GM21423 (cell line): ENCODE results near the gene PIEZO1.
A peak's percentile ranks its signal among the peaks of the same experiment; 100 is the strongest.
"Not testable (repeated sequence)": the region's sequence is repeated elsewhere in the genome, so short reads cannot be mapped to it uniquely, and the experiment has no call there.

Experiments
- ATAC-seq: cut with Tn5 transposase; IDR thresholded peaks from one replicate; pipeline ENCODE4 v1.9.1; 2021; ENCODE audit warnings: mild to moderate bottlenecking, moderate library complexity; ENCODE audit not compliant: unreplicated experiment

The PIEZO1 gene

GRCh38 chr16:88804552-88805339 lies 19.7 kb upstream of the PIEZO1 start:
- no peak for ATAC-seq

- ATAC-seq = no peak
These were observed 19.1 kb upstream of the PIEZO1 start for GRCh38 chr16:88804173-88804551.

- ATAC-seq = peak; percentile 57
These were observed 18.4 kb upstream of the PIEZO1 start, which contains the start of gene CDT1 for GRCh38 chr16:88803264-88803987. CDT1 (plus strand) TSS chr16:88803789; CDS start chr16:88803832, 43 bp downstream.

- no peak for ATAC-seq
These were observed 15.2 kb upstream of the PIEZO1 start for GRCh38 chr16:88800277-88800592.

- ATAC-seq = no peak
These were observed 14.7 kb upstream of the PIEZO1 start for GRCh38 chr16:88799569-88800276.

GRCh38 chr16:88798772-88799455 lies 13.9 kb upstream of the PIEZO1 start:
- ATAC-seq = no peak

GRCh38 chr16:88798073-88798472 lies 13.1 kb upstream of the PIEZO1 start:
- ATAC-seq = no peak

- no peak for ATAC-seq
These were observed 11.3 kb upstream of the PIEZO1 start for GRCh38 chr16:88796278-88796677.

- ATAC-seq = no peak
These were observed 8.4 kb upstream of the PIEZO1 start for GRCh38 chr16:88793251-88793954.

- no peak for ATAC-seq
These were observed 7.7 kb upstream of the PIEZO1 start for GRCh38 chr16:88792668-88793250.

- no peak for ATAC-seq
These were observed 7.1 kb upstream of the PIEZO1 start for GRCh38 chr16:88792078-88792550.

GRCh38 chr16:88790312-88791211 lies 5.5 kb upstream of the PIEZO1 start:
- no peak for ATAC-seq

GRCh38 chr16:88789594-88789993 lies 4.6 kb upstream of the PIEZO1 start:
- ATAC-seq = no peak

GRCh38 chr16:88788749-88789148 lies 3.7 kb upstream of the PIEZO1 start:
- ATAC-seq = not testable (repeated sequence)

GRCh38 chr16:88787579-88788314 lies 2.7 kb upstream of the PIEZO1 start:
- no peak for ATAC-seq

GRCh38 chr16:88784856-88785105 lies 239 bp downstream of the PIEZO1 start:
- no peak for ATAC-seq

- no peak for ATAC-seq
These were observed 755 bp downstream of the PIEZO1 start for GRCh38 chr16:88784074-88784855.
